Liver (tissue), 9 donors: Measurements from ENCODE around the gene KCNQ4. TPM values are rescaled to one million over a fixed set of nuclear protein-coding genes. Genes with fewer than 3 reads are reported as not detected.

ENCODE experiments used
- DNase-seq: peaks from one replicate; pipeline ENCODE4 v3.0.0-alpha.2; 2017; ENCODE audit warnings: low spot score
- H3K27ac ChIP-seq, 2 donors: one replicate each; pipeline ENCODE4 v1.7.0; 2013; ENCODE audit warnings: inconsistent platforms in 2 of 2, low read length in 2 of 2, control low read depth in 1 of 2, low read depth in 1 of 2, mild to moderate bottlenecking in 1 of 2
- H3K27me3 ChIP-seq, 4 donors: one replicate each; pipeline versions ENCODE4 v1.6.1 to v1.7.0; 2013; ENCODE audit warnings: low read length in 3 of 4, inconsistent platforms in 1 of 4, mild to moderate bottlenecking in 1 of 4, moderate library complexity in 1 of 4; ENCODE audit not compliant: control insufficient read depth in 4 of 4, insufficient read depth in 4 of 4
- H3K36me3 ChIP-seq, 4 donors: one replicate each; pipeline versions ENCODE4 v1.6.1 to v1.7.0; 2013; ENCODE audit warnings: low read length in 3 of 4, mild to moderate bottlenecking in 3 of 4, low read depth in 1 of 4, moderate library complexity in 1 of 4; ENCODE audit not compliant: control insufficient read depth in 4 of 4, insufficient read depth in 3 of 4
- H3K4me1 ChIP-seq, 4 donors: one replicate each; pipeline versions ENCODE4 v1.6.1 to v1.7.0; 2013; ENCODE audit warnings: low read length in 3 of 4, mild to moderate bottlenecking in 3 of 4, moderate library complexity in 1 of 4; ENCODE audit not compliant: control insufficient read depth in 4 of 4, insufficient read depth in 4 of 4
- H3K4me3 ChIP-seq, 3 donors: one replicate each; pipeline versions ENCODE4 v1.6.1 to v1.7.0; 2013; ENCODE audit warnings: low read length in 3 of 3, control low read depth in 1 of 3, low read depth in 1 of 3, mild to moderate bottlenecking in 1 of 3
- H3K9ac ChIP-seq, 2 donors: one replicate each; pipeline ENCODE4 v1.7.0; 2013; ENCODE audit warnings: low read length in 2 of 2, mild to moderate bottlenecking in 2 of 2, moderate library complexity in 2 of 2, control low read depth in 1 of 2, low read depth in 1 of 2
- H3K9me3 ChIP-seq, 4 donors: one replicate each; pipeline versions ENCODE4 v1.6.1 to v1.7.0; 2013; ENCODE audit warnings: low read length in 3 of 4; ENCODE audit not compliant: control insufficient read depth in 4 of 4
- EGR1 ChIP-seq, 2 donors: IDR thresholded peaks; 2 replicates each; pipeline ENCODE4 v1.6.1; 2016 to 2018; ENCODE audit warnings: antibody characterized with exemption in 2 of 2, low read depth in 2 of 2
- FOXA1 ChIP-seq: IDR thresholded peaks from 2 replicates; pipeline ENCODE4 v1.6.1; 2016; ENCODE audit warnings: antibody characterized with exemption
- HNF4G ChIP-seq: IDR thresholded peaks from 2 replicates; pipeline ENCODE4 v1.6.1; 2016; ENCODE audit warnings: antibody characterized with exemption
- JUND ChIP-seq, 2 donors: IDR thresholded peaks; 2 replicates each; pipeline ENCODE4 v1.6.1; 2016; ENCODE audit warnings: antibody characterized with exemption in 2 of 2
- NR2F2 ChIP-seq: IDR thresholded peaks from 2 replicates; pipeline ENCODE4 v1.6.1; 2016; ENCODE audit warnings: antibody characterized with exemption
- REST ChIP-seq: IDR thresholded peaks from 2 replicates; pipeline ENCODE4 v1.6.1; 2016; ENCODE audit warnings: antibody characterized with exemption, mild to moderate bottlenecking
- RXRA ChIP-seq, 2 donors: IDR thresholded peaks; 2 replicates each; pipeline ENCODE4 v1.6.1; 2017 to 2018; ENCODE audit warnings: antibody characterized with exemption in 2 of 2, mild to moderate bottlenecking in 1 of 2
- SP1 ChIP-seq: IDR thresholded peaks from 2 replicates; pipeline ENCODE4 v1.6.1; 2018; ENCODE audit warnings: antibody characterized with exemption, mild to moderate bottlenecking
- TAF1 ChIP-seq: conservative IDR thresholded peaks from 2 replicates; pipeline ENCODE4 v1.6.1; 2016; ENCODE audit warnings: antibody characterized with exemption, mild to moderate bottlenecking
- ZBTB33 ChIP-seq: IDR thresholded peaks from 2 replicates; pipeline ENCODE4 v1.6.1; 2016; ENCODE audit warnings: antibody characterized with exemption
- WGBS: extraction: QIAGEN DNeasy Blood & Tissue Kit; methylation state at CpG from one replicate; pipeline ENCODE4 v1.1.7; 2013; 5-methylcytosine and 5-hydroxymethylcytosine counted together
- polyA plus RNA-seq, 2 donors: library from polyadenylated mRNA; stranded (reverse) in 1 of 2; unstranded in 1 of 2; fragments of 200-250 nt in 1 of 2; fragments of >200 nt in 1 of 2; fragmentation: Nextera tagmentation in 1 of 2; extraction: Ambion mirVana in 1 of 2; gene quantifications; one replicate each; pipeline versions ENCODE4 v1.2.1 to v1.2.3, GENCODE V29; 2013 to 2015
- total RNA-seq, 2 donors: library from RNA; depleted of rRNA; stranded (reverse); fragments of >200 nt; gene quantifications; one replicate each; pipeline ENCODE4 v1.2.3, GENCODE V29; 2014
- TF ChIP-seq, protein P1 (sequence below): IDR thresholded peaks from 2 replicates; pipeline ENCODE4 v1.6.1; 2016; ENCODE audit warnings: antibody characterized with exemption
- TF ChIP-seq, protein P2 (sequence below): fragments of 150-350 bp; IDR thresholded peaks from 2 replicates; pipeline ENCODE4 v1.5.1; 2017; ENCODE audit warnings: improper control_type of control experiment, low read depth, low read length; ENCODE audit not compliant: missing input control
- donor health status: healthy.
- donor health status: healthy.
- donor health status: healthy.
- donor health status: healthy.
- donor health status: healthy.

Gene KCNQ4
- total and polyA plus RNA-seq, 4 donors, result 0.10 to 2.1 (median 0.27) TPM

DNA sequence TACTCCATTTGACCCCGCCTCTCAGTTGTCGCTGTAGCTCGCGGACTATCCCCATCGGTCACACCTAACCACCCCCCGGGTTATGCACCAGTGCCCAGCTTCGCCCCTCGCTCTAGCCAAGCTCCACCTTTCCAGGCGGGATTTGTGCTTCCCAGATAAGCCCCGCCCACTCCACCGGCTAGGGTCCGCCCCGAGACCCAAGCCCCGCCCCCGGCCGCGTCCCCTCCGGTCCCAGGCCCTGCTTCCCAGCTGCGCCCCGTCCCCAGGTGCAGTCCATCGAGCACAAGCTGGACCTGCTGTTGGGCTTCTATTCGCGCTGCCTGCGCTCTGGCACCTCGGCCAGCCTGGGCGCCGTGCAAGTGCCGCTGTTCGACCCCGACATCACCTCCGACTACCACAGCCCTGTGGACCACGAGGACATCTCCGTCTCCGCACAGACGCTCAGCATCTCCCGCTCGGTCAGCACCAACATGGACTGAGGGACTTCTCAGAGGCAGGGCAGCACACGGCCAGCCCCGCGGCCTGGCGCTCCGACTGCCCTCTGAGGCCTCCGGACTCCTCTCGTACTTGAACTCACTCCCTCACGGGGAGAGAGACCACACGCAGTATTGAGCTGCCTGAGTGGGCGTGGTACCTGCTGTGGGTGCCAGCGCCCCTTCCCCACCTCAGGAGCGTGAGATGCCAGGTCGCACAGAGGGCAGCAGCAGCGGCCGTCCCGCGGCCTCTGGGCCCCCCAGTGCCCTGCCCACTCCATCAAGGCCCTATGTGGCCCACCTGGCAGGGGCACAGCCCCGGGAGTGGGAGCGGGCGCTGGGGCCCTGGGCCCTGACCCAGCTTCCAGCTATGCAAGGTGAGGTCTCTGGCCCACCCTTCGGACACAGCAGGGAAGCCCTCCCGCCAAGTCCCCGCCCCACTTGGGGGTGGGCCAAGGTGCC lies 54.7 kb downstream of the KCNQ4 start:
- H3K27me3 ChIP-seq, result no peaks in the 10 kb centered on the region
- no peak overlapping the region for H3K27ac ChIP-seq
- H3K9ac ChIP-seq, result no peak overlapping the region
- no peak overlapping the region for H3K4me3 ChIP-seq
- no peak for DNase-seq
- no peaks in the 10 kb centered on the region for H3K36me3 ChIP-seq
- 75% methylated on average over 60 of the region's 60 CpGs for WGBS
- H3K9me3 ChIP-seq, result no peaks in the 10 kb centered on the region
- no peak for TF ChIP-seq FOXA1
- TF ChIP-seq HNF4G, result no peak
- TF ChIP-seq, protein P1, sequence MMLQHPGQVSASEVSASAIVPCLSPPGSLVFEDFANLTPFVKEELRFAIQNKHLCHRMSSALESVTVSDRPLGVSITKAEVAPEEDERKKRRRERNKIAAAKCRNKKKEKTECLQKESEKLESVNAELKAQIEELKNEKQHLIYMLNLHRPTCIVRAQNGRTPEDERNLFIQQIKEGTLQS, result no peak
- no peak for TF ChIP-seq TAF1
- TF ChIP-seq, protein P2, sequence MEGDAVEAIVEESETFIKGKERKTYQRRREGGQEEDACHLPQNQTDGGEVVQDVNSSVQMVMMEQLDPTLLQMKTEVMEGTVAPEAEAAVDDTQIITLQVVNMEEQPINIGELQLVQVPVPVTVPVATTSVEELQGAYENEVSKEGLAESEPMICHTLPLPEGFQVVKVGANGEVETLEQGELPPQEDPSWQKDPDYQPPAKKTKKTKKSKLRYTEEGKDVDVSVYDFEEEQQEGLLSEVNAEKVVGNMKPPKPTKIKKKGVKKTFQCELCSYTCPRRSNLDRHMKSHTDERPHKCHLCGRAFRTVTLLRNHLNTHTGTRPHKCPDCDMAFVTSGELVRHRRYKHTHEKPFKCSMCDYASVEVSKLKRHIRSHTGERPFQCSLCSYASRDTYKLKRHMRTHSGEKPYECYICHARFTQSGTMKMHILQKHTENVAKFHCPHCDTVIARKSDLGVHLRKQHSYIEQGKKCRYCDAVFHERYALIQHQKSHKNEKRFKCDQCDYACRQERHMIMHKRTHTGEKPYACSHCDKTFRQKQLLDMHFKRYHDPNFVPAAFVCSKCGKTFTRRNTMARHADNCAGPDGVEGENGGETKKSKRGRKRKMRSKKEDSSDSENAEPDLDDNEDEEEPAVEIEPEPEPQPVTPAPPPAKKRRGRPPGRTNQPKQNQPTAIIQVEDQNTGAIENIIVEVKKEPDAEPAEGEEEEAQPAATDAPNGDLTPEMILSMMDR, result no peak
- no peak for TF ChIP-seq EGR1 (IDR thresholded peaks at IDR 0.05; ENCODE audit: low read depth in 2 of 2)
- TF ChIP-seq SP1, result no peak
- TF ChIP-seq ZBTB33, result no peak
- no peak for TF ChIP-seq RXRA (IDR thresholded peaks at IDR 0.05)
- TF ChIP-seq JUND (IDR thresholded peaks at IDR 0.05), result no peak
- no peak for TF ChIP-seq REST
- no peak for TF ChIP-seq NR2F2
- peaks cover 0 to 3% (median 0%) of the 10 kb centered on the region in 4 donors for H3K4me1 ChIP-seq
